ENCODE measurements around the gene RPIA. TPM values are rescaled to one million over a fixed set of nuclear protein-coding genes. Genes with fewer than 3 reads are reported as not detected.
A peak's percentile ranks its signal among the peaks of the same experiment; 100 is the strongest.
"Not testable (repeated sequence)": the region's sequence is repeated elsewhere in the genome, so short reads cannot be mapped to it uniquely, and the experiment has no call there.

Gene RPIA
- total RNA-seq, 2 experiments from 2014 or later, result 31.6 to 68.1 TPM

- Histone ChIP-seq H3K4me1 (ENCODE audit: insufficient read depth, low read length, poor library complexity, severe bottlenecking) (peaks cover 56% of the 10 kb centered on the region), H3K4me3 (ENCODE audit: low read depth, low read length, poor library complexity, severe bottlenecking) (no peak overlapping the region), H2AFZ (ENCODE audit: low read length) (no peak overlapping the region), H4K20me1 (ENCODE audit: insufficient read depth, low read length) (no peaks in the 10 kb centered on the region), H3K27ac (ENCODE audit: low read depth, low read length, poor library complexity, severe bottlenecking) (peak overlapping the region; percentile 96), H3K36me3 (ENCODE audit: insufficient read depth, low read length) (peaks cover 80% of the 10 kb centered on the region), H3K4me2 (ENCODE audit: low read length) (no peak overlapping the region), H3K9me3 (ENCODE audit: low read length) (peaks cover 25% of the 10 kb centered on the region; the same call in 1 of the 2 replicates), H3K79me2 (ENCODE audit: insufficient read depth, low read depth, low read length) (peaks cover 12% of the 10 kb centered on the region; the same call in 1 of the 2 replicates), H3K9me2 (ENCODE audit: insufficient read depth, low read length) (no peaks in the 10 kb centered on the region)
- no peak for DNase-seq (ENCODE audit: low spot score)
- intact Hi-C loops (cut with micrococcal nuclease; ENCODE audit: unreplicated experiment), result no loop called here
- no peak for TF ChIP-seq CTCF (conservative IDR thresholded peaks at IDR 0.05; ENCODE audit: low read length)
- no peak for TF ChIP-seq EZH2phosphoT487 (IDR thresholded peaks at IDR 0.05; ENCODE audit: borderline replicate concordance, low read depth, low read length)
- POLR2A ChIA-PET, result interaction anchor here (7.3 to 12.3 kb wide), 2 partner anchors 9 to 78 kb away, joined by 57 to 517 read pairs; no protein-coding TSS in a partner anchor
- no TSS peak for BruUV-seq (replicated peaks)
- CTCF ChIA-PET (ENCODE audit: unreplicated experiment), result no interaction called here
These were observed 65.6 kb downstream of the RPIA start for GRCh38 chr2:88757025-88757424.

- H2AFZ ChIP-seq (ENCODE audit: low read length); H3K4me3 ChIP-seq (ENCODE audit: low read depth, low read length, poor library complexity, severe bottlenecking); CTCF ChIA-PET (ENCODE audit: unreplicated experiment); H3K9me2 ChIP-seq (ENCODE audit: insufficient read depth, low read length); BruUV-seq (replicated peaks); H3K27ac ChIP-seq (ENCODE audit: low read depth, low read length, poor library complexity, severe bottlenecking); DNase-seq (ENCODE audit: low spot score); H3K79me2 ChIP-seq (ENCODE audit: insufficient read depth, low read depth, low read length); intact Hi-C loops (cut with micrococcal nuclease; ENCODE audit: unreplicated experiment); H3K4me2 ChIP-seq (ENCODE audit: low read length); H4K20me1 ChIP-seq (ENCODE audit: insufficient read depth, low read length): not testable (repeated sequence)
- Histone ChIP-seq H3K9me3 (ENCODE audit: low read length) (peaks cover 28% of the 10 kb centered on the region; the same call in 1 of the 2 replicates), H3K4me1 (ENCODE audit: insufficient read depth, low read length, poor library complexity, severe bottlenecking) (peaks cover 39% of the 10 kb centered on the region), H3K36me3 (ENCODE audit: insufficient read depth, low read length) (peaks cover 70% of the 10 kb centered on the region)
- POLR2A ChIA-PET, result interaction anchor here (1.0 kb wide), 1 partner anchor 10 kb away, joined by 5 read pairs; no protein-coding TSS in a partner anchor
These were observed 67.2 kb downstream of the RPIA start for GRCh38 chr2:88758702-88759101.

GRCh38 chr2:88760819-88761598 lies 69.5 kb downstream of the RPIA start:
- Histone ChIP-seq H3K27ac (ENCODE audit: low read depth, low read length, poor library complexity, severe bottlenecking) (no peak overlapping the region), H3K9me3 (ENCODE audit: low read length) (peaks cover 35% of the 10 kb centered on the region), H3K4me3 (ENCODE audit: low read depth, low read length, poor library complexity, severe bottlenecking) (no peak overlapping the region), H3K4me1 (ENCODE audit: insufficient read depth, low read length, poor library complexity, severe bottlenecking) (peaks cover 31% of the 10 kb centered on the region), H3K36me3 (ENCODE audit: insufficient read depth, low read length) (peaks cover 66% of the 10 kb centered on the region), H2AFZ (ENCODE audit: low read length) (no peak overlapping the region), H3K4me2 (ENCODE audit: low read length) (no peak overlapping the region), H3K9me2 (ENCODE audit: insufficient read depth, low read length) (no peaks in the 10 kb centered on the region), H4K20me1 (ENCODE audit: insufficient read depth, low read length) (no peaks in the 10 kb centered on the region), H3K79me2 (ENCODE audit: insufficient read depth, low read depth, low read length) (peaks cover 4% of the 10 kb centered on the region; the same call in 1 of the 2 replicates)
- no TSS peak for BruUV-seq (replicated peaks)
- CTCF ChIA-PET (ENCODE audit: unreplicated experiment), result no interaction called here
- intact Hi-C loops (cut with micrococcal nuclease; ENCODE audit: unreplicated experiment), result loop anchor here (2.0 kb wide), 1 partner anchor 18 kb away; no protein-coding TSS in a partner anchor
- TF ChIP-seq EZH2phosphoT487 (IDR thresholded peaks at IDR 0.05; ENCODE audit: borderline replicate concordance, low read depth, low read length), result no peak
- TF ChIP-seq CTCF (conservative IDR thresholded peaks at IDR 0.05; ENCODE audit: low read length), result peak; percentile 54; the same call in 1 of the 2 replicates
- peak; percentile 48 for DNase-seq (ENCODE audit: low spot score)
- POLR2A ChIA-PET, result interaction anchor here (0.7 to 1.6 kb wide), 3 partner anchors 9 to 109 kb away, joined by 3 to 8 read pairs (median 3); no protein-coding TSS in a partner anchor
